MM.1S (cell line): Measurements from ENCODE around the gene PRIMPOL.

Source experiments
- DNase-seq: peaks from one replicate; pipeline ENCODE4 v3.0.0-alpha.2; 2015
- H2AFZ ChIP-seq: fragments of 300-600 bp; sonication (generic); 2 replicates; pipeline ENCODE4 v1.6.0; 2016; ENCODE audit warnings: antibody characterized with exemption, low read length
- H3F3A ChIP-seq: fragments of 300-600 bp; sonication (generic); 2 replicates; pipeline ENCODE4 v1.6.1; 2016; ENCODE audit warnings: mild to moderate bottlenecking, antibody characterized with exemption, low read length, moderate library complexity, mixed read lengths; ENCODE audit not compliant: insufficient read depth
- H3K27ac ChIP-seq: fragments of 300-600 bp; sonication (generic); 2 replicates; pipeline ENCODE4 v1.5.1; 2016; ENCODE audit warnings: mild to moderate bottlenecking, low read length
- H3K27me3 ChIP-seq: fragments of 300-600 bp; sonication (generic); replicated peaks from 2 replicates; pipeline ENCODE4 v1.6.0; 2016; ENCODE audit warnings: low read length; ENCODE audit not compliant: insufficient read depth
- H3K36me3 ChIP-seq: fragments of 300-600 bp; sonication (generic); replicated peaks from 2 replicates; pipeline ENCODE4 v1.6.1; 2016; ENCODE audit warnings: mild to moderate bottlenecking, low read length, mixed read lengths; ENCODE audit not compliant: insufficient read depth
- H3K4me1 ChIP-seq: fragments of 300-600 bp; sonication (generic); 2 replicates; pipeline ENCODE4 v1.6.1; 2016; ENCODE audit warnings: low read length, mixed read lengths
- H3K4me2 ChIP-seq: fragments of 300-600 bp; sonication (generic); 2 replicates; pipeline ENCODE4 v1.6.0; 2016; ENCODE audit warnings: low read depth, low read length
- H3K4me3 ChIP-seq: fragments of 300-600 bp; sonication (generic); 2 replicates; pipeline ENCODE4 v1.5.1; 2016; ENCODE audit warnings: low read length, mixed read lengths
- H3K79me2 ChIP-seq: fragments of 300-600 bp; sonication (generic); 2 replicates; pipeline ENCODE4 v1.6.1; 2016; ENCODE audit warnings: mixed run types, low read length, mixed read lengths
- H3K9ac ChIP-seq: fragments of 300-600 bp; sonication (generic); 2 replicates; pipeline ENCODE4 v1.6.1; 2016; ENCODE audit warnings: low read length, mixed read lengths
- H3K9me2 ChIP-seq: fragments of 300-600 bp; sonication (generic); replicated peaks from 2 replicates; pipeline ENCODE4 v1.6.1; 2016; ENCODE audit warnings: mild to moderate bottlenecking, low read length, mixed read lengths; ENCODE audit not compliant: insufficient read depth
- H3K9me3 ChIP-seq: fragments of 300-600 bp; sonication (generic); replicated peaks from 2 replicates; pipeline ENCODE4 v1.6.1; 2016; ENCODE audit warnings: mild to moderate bottlenecking, low read length, mixed read lengths; ENCODE audit not compliant: insufficient read depth
- H4K20me1 ChIP-seq: fragments of 300-600 bp; sonication (generic); 2 replicates; pipeline ENCODE4 v1.6.1; 2016; ENCODE audit warnings: mild to moderate bottlenecking, low read length, moderate library complexity, mixed read lengths; ENCODE audit not compliant: insufficient read depth
- CTCF ChIP-seq: fragments of 300-600 bp; sonication (generic); IDR thresholded peaks from 2 replicates; pipeline ENCODE4 v1.5.1; 2016; ENCODE audit warnings: antibody characterized with exemption, low read length, mixed read lengths
- EZH2 ChIP-seq: fragments of 300-600 bp; sonication (generic); optimal IDR thresholded peaks from 2 replicates; pipeline ENCODE3; 2017; ENCODE audit warnings: low read depth, mild to moderate bottlenecking, antibody characterized with exemption, low read length, mixed read lengths
- EZH2phosphoT487 ChIP-seq: fragments of 300-600 bp; sonication (generic); IDR thresholded peaks from 2 replicates; pipeline ENCODE4 v1.6.1; 2018; ENCODE audit warnings: antibody characterized with exemption, low read length

The PRIMPOL gene

DNA sequence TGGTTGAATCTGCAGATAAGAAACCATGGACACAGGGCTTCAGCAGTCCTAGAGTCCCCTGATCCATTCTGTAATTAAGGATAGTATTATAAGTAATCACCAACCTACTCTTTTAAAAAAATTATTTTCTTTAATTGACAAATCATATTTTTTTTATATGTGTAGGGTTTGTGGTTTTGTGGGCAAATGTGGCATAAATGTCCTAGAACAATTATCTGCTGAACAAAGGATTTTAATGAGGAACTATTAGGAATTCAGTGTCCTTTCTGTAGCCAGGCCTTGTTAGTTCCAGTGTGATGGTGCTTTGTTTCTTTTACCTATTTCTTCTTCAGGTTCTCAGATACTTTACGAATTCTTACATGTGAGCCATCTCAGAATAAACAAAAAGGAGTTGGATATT is 32.4 kb downstream of the PRIMPOL start:
- no peak for TF ChIP-seq EZH2phosphoT487
- no peak for TF ChIP-seq CTCF
- no peak for TF ChIP-seq EZH2
- no peaks in the 10 kb centered on the region for H3F3A ChIP-seq
- no peak overlapping the region for H3K4me3 ChIP-seq
- H3K9ac ChIP-seq = no peak overlapping the region
- H3K4me2 ChIP-seq = no peak overlapping the region
- no peaks in the 10 kb centered on the region for H4K20me1 ChIP-seq
- no peaks in the 10 kb centered on the region for H3K36me3 ChIP-seq
- no peaks in the 10 kb centered on the region for H3K79me2 ChIP-seq
- no peak for DNase-seq
- peaks cover 7% of the 10 kb centered on the region; the same call in 1 of the 2 replicates for H3K4me1 ChIP-seq
- no peaks in the 10 kb centered on the region for H3K9me2 ChIP-seq
- no peak overlapping the region for H2AFZ ChIP-seq
- H3K27ac ChIP-seq = no peak overlapping the region
- no peaks in the 10 kb centered on the region for H3K9me3 ChIP-seq
- no peaks in the 10 kb centered on the region for H3K27me3 ChIP-seq

- no peak for DNase-seq
- Histone ChIP-seq H3K27me3 (no peaks in the 10 kb centered on the region), H3F3A (no peaks in the 10 kb centered on the region), H3K9me3 (no peaks in the 10 kb centered on the region), H3K9me2 (no peaks in the 10 kb centered on the region), H3K79me2 (no peaks in the 10 kb centered on the region), H4K20me1 (no peaks in the 10 kb centered on the region), H3K27ac (no peak overlapping the region), H3K4me2 (no peak overlapping the region), H2AFZ (no peak overlapping the region), H3K4me1 (peaks cover 7% of the 10 kb centered on the region; the same call in 1 of the 2 replicates), H3K36me3 (no peaks in the 10 kb centered on the region), H3K4me3 (no peak overlapping the region), H3K9ac (no peak overlapping the region)
- TF ChIP-seq EZH2phosphoT487 (no peak), EZH2 (no peak), CTCF (no peak)
Measured at GRCh38 chr4:184684491-184685189, 35.1 kb downstream of the PRIMPOL start.

DNA sequence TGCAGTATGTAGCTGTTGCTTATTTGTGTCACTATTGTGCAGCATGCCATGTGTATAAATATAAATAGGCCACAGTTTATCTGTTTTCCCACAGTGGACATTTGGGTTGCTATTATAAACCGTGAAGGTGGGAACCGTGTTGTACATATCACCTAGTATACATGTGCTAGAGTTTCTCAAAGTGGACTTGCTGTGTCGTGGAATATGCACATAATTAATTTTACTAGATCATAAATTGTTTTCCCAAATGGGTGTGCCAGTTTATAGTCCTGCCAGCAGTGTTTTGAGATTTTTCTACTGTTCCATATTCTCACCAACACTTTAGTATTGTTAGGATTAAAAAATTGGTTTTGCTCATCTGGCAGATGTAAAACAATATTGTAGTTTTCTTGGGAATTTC is 38.5 kb downstream of the PRIMPOL start:
- Histone ChIP-seq H3K4me3 (no peak overlapping the region), H3K9ac (no peak overlapping the region), H3K9me3 (no peaks in the 10 kb centered on the region), H3K79me2 (no peaks in the 10 kb centered on the region), H4K20me1 (no peaks in the 10 kb centered on the region), H2AFZ (no peak overlapping the region), H3K36me3 (no peaks in the 10 kb centered on the region), H3K27me3 (no peaks in the 10 kb centered on the region), H3K27ac (no peak overlapping the region), H3K4me2 (no peak overlapping the region), H3K9me2 (no peaks in the 10 kb centered on the region), H3K4me1 (peaks cover 7% of the 10 kb centered on the region; the same call in 1 of the 2 replicates), H3F3A (0 out of 2 replicates have a peak, but pooled peaks cover 2% of the 10 kb centered on the region)
- TF ChIP-seq CTCF (no peak), EZH2phosphoT487 (no peak), EZH2 (no peak)
- DNase-seq = no peak
